ENCODE data around the gene ZNF641. TPM values are rescaled to one million over a fixed set of nuclear protein-coding genes. Genes with fewer than 3 reads are reported as not detected.

ZNF641 gene
- total RNA-seq, 1 experiment from 2014 or later: 8.3 TPM

DNA sequence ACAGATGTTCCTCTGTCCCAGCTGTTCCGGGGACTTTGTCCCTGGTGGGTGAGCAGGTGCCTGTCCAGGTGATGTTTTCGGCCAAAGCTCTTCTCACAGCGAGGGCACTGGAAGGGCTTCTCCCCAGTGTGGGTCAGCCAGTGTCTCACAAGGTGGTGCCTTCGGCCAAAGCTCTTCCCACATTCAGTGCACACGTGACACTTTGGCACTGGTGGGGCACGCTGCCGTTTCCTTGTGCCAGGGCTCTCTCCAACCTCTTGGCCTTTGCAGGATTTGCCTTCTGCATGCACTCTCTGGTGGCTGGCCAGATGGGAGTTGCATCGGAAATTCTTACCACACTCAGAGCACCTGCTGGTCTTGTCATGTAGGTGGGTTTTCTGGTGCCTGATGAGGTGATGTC, 7.7 kb downstream of the ZNF641 start:
- POLR2A ChIA-PET: no interaction called here
- DNase-seq (ENCODE audit: low spot score): no peak
- peaks cover 9% of the 10 kb centered on the region for H3K36me3 Mint-ChIP-seq
- no peaks in the 10 kb centered on the region for H3K9me3 Mint-ChIP-seq
- H3K27me3 Mint-ChIP-seq (ENCODE audit: low read depth): no peaks in the 10 kb centered on the region
- ATAC-seq: no peak
- peaks cover 6% of the 10 kb centered on the region; the same call in 1 of the 2 replicates for H3K4me1 Mint-ChIP-seq
- H3K27ac Mint-ChIP-seq: no peak overlapping the region
- TF ChIP-seq, protein P1, sequence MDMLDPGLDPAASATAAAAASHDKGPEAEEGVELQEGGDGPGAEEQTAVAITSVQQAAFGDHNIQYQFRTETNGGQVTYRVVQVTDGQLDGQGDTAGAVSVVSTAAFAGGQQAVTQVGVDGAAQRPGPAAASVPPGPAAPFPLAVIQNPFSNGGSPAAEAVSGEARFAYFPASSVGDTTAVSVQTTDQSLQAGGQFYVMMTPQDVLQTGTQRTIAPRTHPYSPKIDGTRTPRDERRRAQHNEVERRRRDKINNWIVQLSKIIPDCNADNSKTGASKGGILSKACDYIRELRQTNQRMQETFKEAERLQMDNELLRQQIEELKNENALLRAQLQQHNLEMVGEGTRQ (CRISPR knock-in tag; IDR thresholded peaks at IDR 0.05): no peak
- no peak for TF ChIP-seq FOXJ3 (CRISPR knock-in tag; IDR thresholded peaks at IDR 0.05; ENCODE audit: borderline replicate concordance)
- TF ChIP-seq RORB (CRISPR knock-in tag; IDR thresholded peaks at IDR 0.05): no peak
- TF ChIP-seq TCF7 (CRISPR knock-in tag; IDR thresholded peaks at IDR 0.05; ENCODE audit: low read depth): no peak
- CTCF ChIA-PET: no interaction called here
- no peak overlapping the region for H3K4me3 Mint-ChIP-seq

DNA sequence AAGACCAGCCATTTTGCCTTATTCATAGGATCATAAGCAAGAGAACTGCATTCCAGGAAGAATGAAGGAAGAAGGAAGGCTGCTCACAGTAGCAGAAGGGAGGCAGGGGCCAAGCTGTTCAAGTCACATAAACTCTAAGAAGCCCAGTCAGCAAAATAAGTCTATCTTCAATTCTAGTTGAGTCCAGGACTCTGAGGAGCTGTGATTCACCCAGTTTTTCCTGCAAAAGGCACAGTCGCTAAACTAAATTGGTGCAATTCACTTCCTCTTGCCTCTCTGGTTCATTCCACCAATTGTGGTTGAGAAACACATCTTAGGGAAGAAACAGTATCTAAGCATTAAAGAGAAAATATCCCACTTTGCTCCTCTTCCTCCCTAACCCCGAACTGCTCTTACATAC, 9.8 kb downstream of the ZNF641 start:
- CTCF ChIA-PET: no interaction called here
- H3K36me3 Mint-ChIP-seq: peaks cover 6% of the 10 kb centered on the region; the same call in 1 of the 2 replicates
- peaks cover 6% of the 10 kb centered on the region; the same call in 1 of the 2 replicates for H3K4me1 Mint-ChIP-seq
- no peak for ATAC-seq
- peaks cover 9% of the 10 kb centered on the region for H3K9me3 Mint-ChIP-seq
- TF ChIP-seq, protein P2, sequence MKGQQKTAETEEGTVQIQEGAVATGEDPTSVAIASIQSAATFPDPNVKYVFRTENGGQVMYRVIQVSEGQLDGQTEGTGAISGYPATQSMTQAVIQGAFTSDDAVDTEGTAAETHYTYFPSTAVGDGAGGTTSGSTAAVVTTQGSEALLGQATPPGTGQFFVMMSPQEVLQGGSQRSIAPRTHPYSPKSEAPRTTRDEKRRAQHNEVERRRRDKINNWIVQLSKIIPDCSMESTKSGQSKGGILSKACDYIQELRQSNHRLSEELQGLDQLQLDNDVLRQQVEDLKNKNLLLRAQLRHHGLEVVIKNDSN (CRISPR knock-in tag; IDR thresholded peaks at IDR 0.05): no peak
- TF ChIP-seq CBFB (CRISPR knock-in tag; IDR thresholded peaks at IDR 0.05; ENCODE audit: low read depth): no peak
- TF ChIP-seq, protein P3, sequence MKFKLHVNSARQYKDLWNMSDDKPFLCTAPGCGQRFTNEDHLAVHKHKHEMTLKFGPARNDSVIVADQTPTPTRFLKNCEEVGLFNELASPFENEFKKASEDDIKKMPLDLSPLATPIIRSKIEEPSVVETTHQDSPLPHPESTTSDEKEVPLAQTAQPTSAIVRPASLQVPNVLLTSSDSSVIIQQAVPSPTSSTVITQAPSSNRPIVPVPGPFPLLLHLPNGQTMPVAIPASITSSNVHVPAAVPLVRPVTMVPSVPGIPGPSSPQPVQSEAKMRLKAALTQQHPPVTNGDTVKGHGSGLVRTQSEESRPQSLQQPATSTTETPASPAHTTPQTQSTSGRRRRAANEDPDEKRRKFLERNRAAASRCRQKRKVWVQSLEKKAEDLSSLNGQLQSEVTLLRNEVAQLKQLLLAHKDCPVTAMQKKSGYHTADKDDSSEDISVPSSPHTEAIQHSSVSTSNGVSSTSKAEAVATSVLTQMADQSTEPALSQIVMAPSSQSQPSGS (CRISPR knock-in tag; IDR thresholded peaks at IDR 0.05; ENCODE audit: borderline replicate concordance, low read depth): no peak
- TF ChIP-seq, protein P4, sequence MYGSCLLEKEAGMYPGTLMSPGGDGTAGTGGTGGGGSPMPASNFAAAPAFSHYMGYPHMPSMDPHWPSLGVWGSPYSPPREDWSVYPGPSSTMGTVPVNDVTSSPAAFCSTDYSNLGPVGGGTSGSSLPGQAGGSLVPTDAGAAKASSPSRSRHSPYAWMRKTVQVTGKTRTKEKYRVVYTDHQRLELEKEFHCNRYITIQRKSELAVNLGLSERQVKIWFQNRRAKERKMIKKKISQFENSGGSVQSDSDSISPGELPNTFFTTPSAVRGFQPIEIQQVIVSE (CRISPR knock-in tag; IDR thresholded peaks at IDR 0.05; ENCODE audit: borderline replicate concordance): no peak
- TF ChIP-seq ZNF671 (CRISPR knock-in tag; IDR thresholded peaks at IDR 0.05): no peak
- no peak for TF ChIP-seq CREM (CRISPR knock-in tag; IDR thresholded peaks at IDR 0.05)
- TF ChIP-seq, protein P5, sequence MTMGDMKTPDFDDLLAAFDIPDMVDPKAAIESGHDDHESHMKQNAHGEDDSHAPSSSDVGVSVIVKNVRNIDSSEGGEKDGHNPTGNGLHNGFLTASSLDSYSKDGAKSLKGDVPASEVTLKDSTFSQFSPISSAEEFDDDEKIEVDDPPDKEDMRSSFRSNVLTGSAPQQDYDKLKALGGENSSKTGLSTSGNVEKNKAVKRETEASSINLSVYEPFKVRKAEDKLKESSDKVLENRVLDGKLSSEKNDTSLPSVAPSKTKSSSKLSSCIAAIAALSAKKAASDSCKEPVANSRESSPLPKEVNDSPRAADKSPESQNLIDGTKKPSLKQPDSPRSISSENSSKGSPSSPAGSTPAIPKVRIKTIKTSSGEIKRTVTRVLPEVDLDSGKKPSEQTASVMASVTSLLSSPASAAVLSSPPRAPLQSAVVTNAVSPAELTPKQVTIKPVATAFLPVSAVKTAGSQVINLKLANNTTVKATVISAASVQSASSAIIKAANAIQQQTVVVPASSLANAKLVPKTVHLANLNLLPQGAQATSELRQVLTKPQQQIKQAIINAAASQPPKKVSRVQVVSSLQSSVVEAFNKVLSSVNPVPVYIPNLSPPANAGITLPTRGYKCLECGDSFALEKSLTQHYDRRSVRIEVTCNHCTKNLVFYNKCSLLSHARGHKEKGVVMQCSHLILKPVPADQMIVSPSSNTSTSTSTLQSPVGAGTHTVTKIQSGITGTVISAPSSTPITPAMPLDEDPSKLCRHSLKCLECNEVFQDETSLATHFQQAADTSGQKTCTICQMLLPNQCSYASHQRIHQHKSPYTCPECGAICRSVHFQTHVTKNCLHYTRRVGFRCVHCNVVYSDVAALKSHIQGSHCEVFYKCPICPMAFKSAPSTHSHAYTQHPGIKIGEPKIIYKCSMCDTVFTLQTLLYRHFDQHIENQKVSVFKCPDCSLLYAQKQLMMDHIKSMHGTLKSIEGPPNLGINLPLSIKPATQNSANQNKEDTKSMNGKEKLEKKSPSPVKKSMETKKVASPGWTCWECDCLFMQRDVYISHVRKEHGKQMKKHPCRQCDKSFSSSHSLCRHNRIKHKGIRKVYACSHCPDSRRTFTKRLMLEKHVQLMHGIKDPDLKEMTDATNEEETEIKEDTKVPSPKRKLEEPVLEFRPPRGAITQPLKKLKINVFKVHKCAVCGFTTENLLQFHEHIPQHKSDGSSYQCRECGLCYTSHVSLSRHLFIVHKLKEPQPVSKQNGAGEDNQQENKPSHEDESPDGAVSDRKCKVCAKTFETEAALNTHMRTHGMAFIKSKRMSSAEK (CRISPR knock-in tag; IDR thresholded peaks at IDR 0.05; ENCODE audit: borderline replicate concordance): no peak
- TF ChIP-seq ESRRA (CRISPR knock-in tag; IDR thresholded peaks at IDR 0.05; ENCODE audit: borderline replicate concordance): no peak
- TF ChIP-seq, protein P6, sequence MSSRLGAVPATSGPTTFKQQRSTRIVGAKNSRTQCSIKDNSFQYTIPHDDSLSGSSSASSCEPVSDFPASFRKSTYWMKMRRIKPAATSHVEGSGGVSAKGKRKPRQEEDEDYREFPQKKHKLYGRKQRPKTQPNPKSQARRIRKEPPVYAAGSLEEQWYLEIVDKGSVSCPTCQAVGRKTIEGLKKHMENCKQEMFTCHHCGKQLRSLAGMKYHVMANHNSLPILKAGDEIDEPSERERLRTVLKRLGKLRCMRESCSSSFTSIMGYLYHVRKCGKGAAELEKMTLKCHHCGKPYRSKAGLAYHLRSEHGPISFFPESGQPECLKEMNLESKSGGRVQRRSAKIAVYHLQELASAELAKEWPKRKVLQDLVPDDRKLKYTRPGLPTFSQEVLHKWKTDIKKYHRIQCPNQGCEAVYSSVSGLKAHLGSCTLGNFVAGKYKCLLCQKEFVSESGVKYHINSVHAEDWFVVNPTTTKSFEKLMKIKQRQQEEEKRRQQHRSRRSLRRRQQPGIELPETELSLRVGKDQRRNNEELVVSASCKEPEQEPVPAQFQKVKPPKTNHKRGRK (CRISPR knock-in tag; IDR thresholded peaks at IDR 0.05; ENCODE audit: borderline replicate concordance): no peak
- TF ChIP-seq ZNF219 (CRISPR knock-in tag; IDR thresholded peaks at IDR 0.05; ENCODE audit: borderline replicate concordance): no peak
- TF ChIP-seq, protein P7, sequence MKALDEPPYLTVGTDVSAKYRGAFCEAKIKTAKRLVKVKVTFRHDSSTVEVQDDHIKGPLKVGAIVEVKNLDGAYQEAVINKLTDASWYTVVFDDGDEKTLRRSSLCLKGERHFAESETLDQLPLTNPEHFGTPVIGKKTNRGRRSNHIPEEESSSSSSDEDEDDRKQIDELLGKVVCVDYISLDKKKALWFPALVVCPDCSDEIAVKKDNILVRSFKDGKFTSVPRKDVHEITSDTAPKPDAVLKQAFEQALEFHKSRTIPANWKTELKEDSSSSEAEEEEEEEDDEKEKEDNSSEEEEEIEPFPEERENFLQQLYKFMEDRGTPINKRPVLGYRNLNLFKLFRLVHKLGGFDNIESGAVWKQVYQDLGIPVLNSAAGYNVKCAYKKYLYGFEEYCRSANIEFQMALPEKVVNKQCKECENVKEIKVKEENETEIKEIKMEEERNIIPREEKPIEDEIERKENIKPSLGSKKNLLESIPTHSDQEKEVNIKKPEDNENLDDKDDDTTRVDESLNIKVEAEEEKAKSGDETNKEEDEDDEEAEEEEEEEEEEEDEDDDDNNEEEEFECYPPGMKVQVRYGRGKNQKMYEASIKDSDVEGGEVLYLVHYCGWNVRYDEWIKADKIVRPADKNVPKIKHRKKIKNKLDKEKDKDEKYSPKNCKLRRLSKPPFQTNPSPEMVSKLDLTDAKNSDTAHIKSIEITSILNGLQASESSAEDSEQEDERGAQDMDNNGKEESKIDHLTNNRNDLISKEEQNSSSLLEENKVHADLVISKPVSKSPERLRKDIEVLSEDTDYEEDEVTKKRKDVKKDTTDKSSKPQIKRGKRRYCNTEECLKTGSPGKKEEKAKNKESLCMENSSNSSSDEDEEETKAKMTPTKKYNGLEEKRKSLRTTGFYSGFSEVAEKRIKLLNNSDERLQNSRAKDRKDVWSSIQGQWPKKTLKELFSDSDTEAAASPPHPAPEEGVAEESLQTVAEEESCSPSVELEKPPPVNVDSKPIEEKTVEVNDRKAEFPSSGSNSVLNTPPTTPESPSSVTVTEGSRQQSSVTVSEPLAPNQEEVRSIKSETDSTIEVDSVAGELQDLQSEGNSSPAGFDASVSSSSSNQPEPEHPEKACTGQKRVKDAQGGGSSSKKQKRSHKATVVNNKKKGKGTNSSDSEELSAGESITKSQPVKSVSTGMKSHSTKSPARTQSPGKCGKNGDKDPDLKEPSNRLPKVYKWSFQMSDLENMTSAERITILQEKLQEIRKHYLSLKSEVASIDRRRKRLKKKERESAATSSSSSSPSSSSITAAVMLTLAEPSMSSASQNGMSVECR (CRISPR knock-in tag; IDR thresholded peaks at IDR 0.05; ENCODE audit: borderline replicate concordance): no peak
- no peak for TF ChIP-seq FOXP1 (CRISPR knock-in tag; IDR thresholded peaks at IDR 0.05; ENCODE audit: borderline replicate concordance)
- no peak for TF ChIP-seq PRRX2 (CRISPR knock-in tag; IDR thresholded peaks at IDR 0.05)
- H3K4me3 Mint-ChIP-seq: no peak overlapping the region
- DNase-seq (ENCODE audit: low spot score): no peak
- H3K27ac Mint-ChIP-seq: no peak overlapping the region
- POLR2A ChIA-PET: no interaction called here
- no peaks in the 10 kb centered on the region for H3K27me3 Mint-ChIP-seq (ENCODE audit: low read depth)
